ENCODE measurements around the gene TAAR6.

DNA sequence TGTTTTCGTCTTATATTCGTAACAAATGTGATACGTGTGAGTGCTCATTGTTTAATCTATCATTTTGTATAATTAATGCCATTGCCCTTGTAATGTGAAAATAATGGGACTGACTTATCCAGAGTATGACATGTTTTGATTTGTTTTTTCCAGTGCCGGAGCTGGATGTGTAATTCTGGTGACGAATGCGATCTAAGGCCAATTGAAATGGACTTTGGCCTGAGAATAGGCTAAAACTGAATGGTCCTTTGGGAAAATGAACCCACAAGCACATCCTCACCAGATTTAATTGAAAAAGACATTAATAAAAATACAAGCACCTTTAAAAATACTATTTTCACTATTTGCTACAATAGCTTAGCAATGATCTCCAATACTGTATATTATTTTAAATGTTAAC, 26.1 kb downstream of the TAAR6 start:
- TF ChIP-seq CTCF (IDR thresholded peaks at IDR 0.05; ENCODE audit: insufficient read depth, low read length, poor library complexity, severe bottlenecking) (no peak), EZH2phosphoT487 (conservative IDR thresholded peaks at IDR 0.05; ENCODE audit: low read length) (no peak)
